MM.1S (cell line): ENCODE data around the gene OR4C46.

ENCODE experiments used
- DNase-seq: peaks from one replicate; pipeline ENCODE4 v3.0.0-alpha.2; 2015
- H2AFZ ChIP-seq: fragments of 300-600 bp; sonication (generic); 2 replicates; pipeline ENCODE4 v1.6.0; 2016; ENCODE audit warnings: antibody characterized with exemption, low read length
- H3F3A ChIP-seq: fragments of 300-600 bp; sonication (generic); 2 replicates; pipeline ENCODE4 v1.6.1; 2016; ENCODE audit warnings: mild to moderate bottlenecking, antibody characterized with exemption, low read length, moderate library complexity, mixed read lengths; ENCODE audit not compliant: insufficient read depth
- H3K27ac ChIP-seq: fragments of 300-600 bp; sonication (generic); 2 replicates; pipeline ENCODE4 v1.5.1; 2016; ENCODE audit warnings: mild to moderate bottlenecking, low read length
- H3K27me3 ChIP-seq: fragments of 300-600 bp; sonication (generic); replicated peaks from 2 replicates; pipeline ENCODE4 v1.6.0; 2016; ENCODE audit warnings: low read length; ENCODE audit not compliant: insufficient read depth
- H3K36me3 ChIP-seq: fragments of 300-600 bp; sonication (generic); replicated peaks from 2 replicates; pipeline ENCODE4 v1.6.1; 2016; ENCODE audit warnings: mild to moderate bottlenecking, low read length, mixed read lengths; ENCODE audit not compliant: insufficient read depth
- H3K4me1 ChIP-seq: fragments of 300-600 bp; sonication (generic); 2 replicates; pipeline ENCODE4 v1.6.1; 2016; ENCODE audit warnings: low read length, mixed read lengths
- H3K4me2 ChIP-seq: fragments of 300-600 bp; sonication (generic); 2 replicates; pipeline ENCODE4 v1.6.0; 2016; ENCODE audit warnings: low read depth, low read length
- H3K4me3 ChIP-seq: fragments of 300-600 bp; sonication (generic); 2 replicates; pipeline ENCODE4 v1.5.1; 2016; ENCODE audit warnings: low read length, mixed read lengths
- H3K79me2 ChIP-seq: fragments of 300-600 bp; sonication (generic); 2 replicates; pipeline ENCODE4 v1.6.1; 2016; ENCODE audit warnings: mixed run types, low read length, mixed read lengths
- H3K9ac ChIP-seq: fragments of 300-600 bp; sonication (generic); 2 replicates; pipeline ENCODE4 v1.6.1; 2016; ENCODE audit warnings: low read length, mixed read lengths
- H3K9me2 ChIP-seq: fragments of 300-600 bp; sonication (generic); replicated peaks from 2 replicates; pipeline ENCODE4 v1.6.1; 2016; ENCODE audit warnings: mild to moderate bottlenecking, low read length, mixed read lengths; ENCODE audit not compliant: insufficient read depth
- H3K9me3 ChIP-seq: fragments of 300-600 bp; sonication (generic); replicated peaks from 2 replicates; pipeline ENCODE4 v1.6.1; 2016; ENCODE audit warnings: mild to moderate bottlenecking, low read length, mixed read lengths; ENCODE audit not compliant: insufficient read depth
- H4K20me1 ChIP-seq: fragments of 300-600 bp; sonication (generic); 2 replicates; pipeline ENCODE4 v1.6.1; 2016; ENCODE audit warnings: mild to moderate bottlenecking, low read length, moderate library complexity, mixed read lengths; ENCODE audit not compliant: insufficient read depth
- CTCF ChIP-seq: fragments of 300-600 bp; sonication (generic); IDR thresholded peaks from 2 replicates; pipeline ENCODE4 v1.5.1; 2016; ENCODE audit warnings: antibody characterized with exemption, low read length, mixed read lengths
- EZH2 ChIP-seq: fragments of 300-600 bp; sonication (generic); optimal IDR thresholded peaks from 2 replicates; pipeline ENCODE3; 2017; ENCODE audit warnings: low read depth, mild to moderate bottlenecking, antibody characterized with exemption, low read length, mixed read lengths
- EZH2phosphoT487 ChIP-seq: fragments of 300-600 bp; sonication (generic); IDR thresholded peaks from 2 replicates; pipeline ENCODE4 v1.6.1; 2018; ENCODE audit warnings: antibody characterized with exemption, low read length

Gene OR4C46

GRCh38 chr11:54558407-54558806, 45.4 kb downstream of the OR4C46 start:
- Histone ChIP-seq H2AFZ (no peak overlapping the region), H3K9me3 (no peaks in the 10 kb centered on the region)

More at GRCh38 chr11:54558407-54558806, 45.4 kb downstream of the OR4C46 start:
- H3K27me3 ChIP-seq = no peaks in the 10 kb centered on the region
- H3F3A ChIP-seq = no peaks in the 10 kb centered on the region
- no peaks in the 10 kb centered on the region for H3K36me3 ChIP-seq
- H3K4me3 ChIP-seq = no peak overlapping the region
- no peaks in the 10 kb centered on the region for H4K20me1 ChIP-seq
- no peaks in the 10 kb centered on the region for H3K79me2 ChIP-seq
- H3K4me2 ChIP-seq = no peak overlapping the region
- H3K27ac ChIP-seq = no peak overlapping the region
- no peaks in the 10 kb centered on the region for H3K9me2 ChIP-seq
- no peak overlapping the region for H3K9ac ChIP-seq
- DNase-seq = no peak
- TF ChIP-seq EZH2 = no peak
- no peak for TF ChIP-seq EZH2phosphoT487
- no peak for TF ChIP-seq CTCF
- no peaks in the 10 kb centered on the region for H3K4me1 ChIP-seq
